GM19043 (cell line): ENCODE data around the gene ESR1.
"Not testable (repeated sequence)": the region's sequence is repeated elsewhere in the genome, so short reads cannot be mapped to it uniquely, and the experiment has no call there.

Experiments used
- ATAC-seq: cut with Tn5 transposase; IDR thresholded peaks from one replicate; pipeline ENCODE4 v1.9.1; 2021; ENCODE audit warnings: low read depth; ENCODE audit not compliant: unreplicated experiment

Gene ESR1

DNA sequence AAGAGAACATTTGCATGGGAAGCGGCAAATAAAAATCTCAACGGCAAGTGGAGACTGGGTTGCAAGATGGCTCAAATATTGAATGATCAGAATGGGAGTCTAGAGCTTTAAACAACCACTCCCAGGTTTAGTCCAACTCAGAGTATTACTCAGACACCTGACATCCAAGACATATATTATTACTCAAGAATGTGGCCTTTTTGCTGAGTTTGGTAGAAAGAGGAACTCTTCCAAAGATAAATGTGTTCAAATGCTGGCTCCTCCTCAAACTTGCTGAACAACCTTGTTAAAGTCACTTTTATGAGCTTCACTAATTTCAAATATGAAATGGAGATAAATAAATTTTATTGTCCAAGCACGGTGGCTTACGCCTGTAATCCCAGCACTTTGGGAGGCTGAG lies 77.8 kb downstream of the ESR1 start:
- no peak for ATAC-seq

GRCh38 chr6:151891524-151891923 lies 84.0 kb downstream of the ESR1 start:
- no peak for ATAC-seq

GRCh38 chr6:151894426-151894825 lies 86.9 kb downstream of the ESR1 start:
- not testable (repeated sequence) for ATAC-seq

GRCh38 chr6:151899221-151899620 lies 91.7 kb downstream of the ESR1 start:
- not testable (repeated sequence) for ATAC-seq

- not testable (repeated sequence) for ATAC-seq
Measured at GRCh38 chr6:151899796-151900195, 92.3 kb downstream of the ESR1 start.

- no peak for ATAC-seq
Measured at GRCh38 chr6:151900256-151900655, 92.8 kb downstream of the ESR1 start.

DNA sequence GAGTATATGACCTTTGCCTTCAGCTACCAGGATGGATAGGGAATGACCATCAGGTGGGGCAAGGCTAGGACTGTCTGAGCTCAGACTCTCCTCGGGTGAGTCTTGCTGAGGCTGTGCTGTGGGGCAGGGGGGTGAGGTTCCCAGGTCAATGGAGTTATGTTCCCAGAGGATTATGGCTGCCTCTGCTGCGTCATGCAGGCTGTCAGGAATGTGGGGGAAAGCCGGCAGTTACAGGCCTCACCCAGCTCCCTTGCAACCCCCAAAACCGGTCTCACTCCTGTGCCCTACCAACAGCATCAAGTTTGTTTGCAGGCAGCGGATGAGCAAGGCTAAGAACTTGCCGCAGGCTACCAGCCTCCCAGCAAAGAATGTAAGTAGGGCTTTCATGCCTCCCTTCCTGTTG lies 93.5 kb downstream of the ESR1 start:
- ATAC-seq, result no peak

DNA sequence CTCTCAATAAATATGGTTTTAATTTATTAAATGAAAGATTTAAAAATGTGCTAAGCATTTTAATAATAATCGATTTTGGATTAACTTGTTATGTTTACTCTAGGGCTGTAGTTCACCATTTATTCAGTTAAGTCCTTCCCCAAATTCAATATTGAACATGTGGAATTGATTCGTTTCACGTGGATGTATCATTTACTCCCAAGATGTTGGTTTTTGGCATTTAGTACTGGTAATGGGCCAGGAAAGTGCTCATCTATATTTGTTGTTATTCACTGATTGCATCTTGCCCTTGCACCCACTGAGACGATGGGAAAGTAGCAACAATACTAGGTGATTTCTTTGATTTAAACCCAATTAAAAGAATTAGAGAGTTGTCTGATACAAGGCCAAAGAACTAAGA lies 97.1 kb downstream of the ESR1 start:
- ATAC-seq, result no peak

DNA sequence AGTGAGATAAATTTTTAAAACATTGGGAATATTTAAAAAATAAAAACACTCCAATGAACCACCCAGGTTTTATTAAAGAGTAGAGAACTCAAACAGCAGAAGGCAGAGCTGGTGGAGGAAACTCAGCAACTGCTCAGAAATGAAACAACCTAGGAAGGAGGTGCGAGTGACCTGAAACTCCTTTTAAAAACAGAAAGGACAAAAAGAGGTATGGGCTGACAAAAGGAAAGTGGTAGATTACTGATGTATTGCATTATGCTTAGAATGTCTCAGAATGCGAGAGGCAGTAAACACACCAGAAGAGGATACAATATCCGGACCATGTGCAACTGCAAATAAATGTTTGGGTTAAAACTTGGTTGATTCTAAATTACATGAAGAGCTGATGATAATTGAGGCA lies 97.6 kb downstream of the ESR1 start:
- no peak for ATAC-seq

GRCh38 chr6:151905854-151906253 lies 98.4 kb downstream of the ESR1 start:
- ATAC-seq, result no peak

DNA sequence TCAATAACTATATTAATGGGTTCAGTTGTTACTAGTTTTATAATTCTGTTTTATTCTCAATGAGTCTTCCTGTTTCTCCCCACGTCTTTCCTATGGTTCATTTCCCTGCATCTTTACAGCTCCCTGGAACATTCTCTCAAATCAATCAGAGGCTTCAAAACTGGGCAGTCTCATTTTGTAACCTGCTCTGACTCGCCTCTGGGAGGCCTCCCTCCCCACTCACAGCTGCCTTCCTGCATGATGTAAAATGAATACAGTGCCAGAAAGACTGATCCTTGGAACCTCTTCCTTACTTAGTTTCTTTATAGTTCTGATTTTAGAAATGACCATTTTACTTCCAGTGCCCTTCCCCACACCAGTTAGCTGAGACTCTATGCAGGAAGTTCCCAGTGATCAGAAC lies 103.9 kb downstream of the ESR1 start:
- ATAC-seq, result no peak

DNA sequence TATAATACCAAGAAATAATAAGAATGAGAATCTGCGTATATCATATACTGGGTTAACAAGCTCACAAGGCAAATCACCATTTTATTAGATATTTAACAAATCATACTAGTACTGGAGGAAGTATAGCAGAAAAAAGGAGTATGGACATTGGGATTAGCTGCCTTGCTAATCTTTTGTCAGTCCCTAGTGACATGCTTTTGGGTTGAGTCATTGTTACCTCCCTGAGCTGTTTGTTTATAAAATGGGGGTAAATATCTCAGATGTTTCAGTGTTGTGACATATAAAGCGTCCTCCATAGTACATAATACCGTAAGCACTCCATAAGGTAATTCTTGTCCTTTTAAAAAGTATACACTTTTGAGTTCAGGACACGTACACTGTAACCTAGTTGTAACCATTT lies 107.0 kb downstream of the ESR1 start:
- no peak for ATAC-seq

- ATAC-seq, result no peak
Measured at GRCh38 chr6:151916075-151916474, 108.6 kb downstream of the ESR1 start.

- no peak for ATAC-seq
Measured at GRCh38 chr6:151916680-151917164, 109.2 kb downstream of the ESR1 start.

DNA sequence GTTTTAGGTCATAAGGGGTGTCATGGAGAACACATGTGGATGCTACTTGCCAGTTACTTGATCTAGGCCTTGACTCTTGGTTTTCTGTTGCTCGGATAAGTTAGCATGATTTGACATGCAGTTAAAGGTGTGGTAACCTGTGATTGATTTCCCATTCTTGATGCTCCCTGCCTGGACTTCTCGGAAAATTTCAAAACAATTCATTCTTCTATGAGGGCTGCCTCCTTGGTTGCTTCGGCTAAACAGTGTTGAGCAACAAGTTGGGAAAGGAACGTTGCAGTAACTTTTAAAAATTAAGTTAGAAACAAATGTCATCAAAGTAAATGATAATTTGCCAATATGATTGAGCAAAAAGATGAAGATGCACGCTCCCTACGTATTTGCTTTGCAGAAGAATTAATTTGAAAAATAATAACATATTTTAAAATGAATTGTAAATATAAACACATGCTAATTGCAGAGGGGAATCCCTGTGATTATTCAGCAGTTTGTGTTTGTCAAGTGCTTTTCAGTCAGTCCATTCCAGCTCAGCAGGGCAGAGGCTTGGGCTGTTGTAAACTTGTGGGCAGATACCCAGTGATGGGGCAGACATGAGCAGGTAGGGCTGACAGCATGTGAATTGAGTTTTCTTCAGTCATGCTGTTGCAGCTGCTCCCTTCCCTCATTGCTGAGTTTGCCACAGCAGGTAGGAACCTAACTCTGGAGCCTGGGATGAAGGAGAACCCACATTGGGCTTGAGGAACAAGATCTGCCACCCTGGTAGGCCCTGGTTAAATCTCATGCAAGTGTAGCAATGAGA lies 110.2 kb downstream of the ESR1 start:
- ATAC-seq, result no peak

DNA sequence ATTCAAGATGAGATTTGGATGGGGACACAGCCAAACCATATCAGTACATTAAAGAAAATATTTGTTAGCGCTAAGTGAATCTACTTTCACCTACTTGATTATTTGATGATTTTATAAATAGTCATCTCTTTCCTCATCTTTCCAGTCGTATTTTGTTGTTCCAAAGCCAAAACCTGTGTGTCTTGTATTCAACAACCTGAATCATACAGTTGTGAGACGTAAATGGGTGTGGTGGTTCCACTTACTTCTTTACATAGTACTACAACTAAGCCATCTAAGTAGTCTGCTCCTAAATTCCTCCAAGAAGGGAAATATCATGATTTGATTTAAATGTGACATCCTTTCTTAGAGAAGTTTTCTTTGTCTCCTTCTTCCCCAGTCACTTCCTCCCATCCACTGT lies 132.8 kb downstream of the ESR1 start:
- ATAC-seq, result no peak

- no peak for ATAC-seq
Measured at GRCh38 chr6:151948002-151948743, 140.7 kb downstream of the ESR1 start.

GRCh38 chr6:151958332-151958731 lies 150.8 kb downstream of the ESR1 start:
- ATAC-seq, result no peak

DNA sequence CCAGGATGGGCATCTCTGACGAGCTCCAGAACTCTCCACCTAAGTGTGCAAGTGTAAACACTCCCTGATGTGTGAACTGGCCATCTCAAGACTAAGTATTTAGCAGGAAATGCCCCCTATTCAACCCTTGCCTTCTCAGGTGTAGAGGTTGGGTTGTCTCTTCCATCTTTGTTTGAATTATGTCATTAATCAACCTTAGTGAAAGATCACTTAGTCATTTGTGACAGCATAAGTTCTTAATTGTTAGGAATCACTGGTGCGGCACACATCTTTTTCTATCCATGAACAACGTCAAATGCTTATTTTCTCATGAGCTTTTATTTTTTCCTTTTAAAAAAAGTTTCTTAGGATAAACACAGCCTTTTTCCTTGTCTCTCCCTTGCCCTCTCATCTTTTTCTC lies 151.6 kb downstream of the ESR1 start:
- no peak for ATAC-seq

DNA sequence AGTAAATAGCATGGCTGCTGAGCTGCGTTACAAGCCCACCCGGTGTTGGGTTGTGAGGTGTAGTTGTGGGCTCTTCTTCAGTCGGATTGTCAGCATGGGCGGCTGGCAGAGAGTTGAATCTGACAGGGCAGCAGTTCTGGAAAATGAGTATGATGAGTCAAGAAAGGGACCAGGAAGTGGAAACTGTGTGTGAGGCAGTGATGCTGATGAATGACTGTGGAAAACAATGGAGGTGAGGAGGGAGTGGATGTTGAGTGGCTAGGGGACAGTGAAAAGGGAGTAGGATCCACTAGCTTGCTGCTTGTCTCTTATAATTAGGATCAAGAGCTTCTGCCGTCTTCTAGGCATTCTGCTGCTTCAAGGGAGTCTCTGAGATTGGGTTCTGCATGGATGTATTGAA lies 154.3 kb downstream of the ESR1 start:
- no peak for ATAC-seq

DNA sequence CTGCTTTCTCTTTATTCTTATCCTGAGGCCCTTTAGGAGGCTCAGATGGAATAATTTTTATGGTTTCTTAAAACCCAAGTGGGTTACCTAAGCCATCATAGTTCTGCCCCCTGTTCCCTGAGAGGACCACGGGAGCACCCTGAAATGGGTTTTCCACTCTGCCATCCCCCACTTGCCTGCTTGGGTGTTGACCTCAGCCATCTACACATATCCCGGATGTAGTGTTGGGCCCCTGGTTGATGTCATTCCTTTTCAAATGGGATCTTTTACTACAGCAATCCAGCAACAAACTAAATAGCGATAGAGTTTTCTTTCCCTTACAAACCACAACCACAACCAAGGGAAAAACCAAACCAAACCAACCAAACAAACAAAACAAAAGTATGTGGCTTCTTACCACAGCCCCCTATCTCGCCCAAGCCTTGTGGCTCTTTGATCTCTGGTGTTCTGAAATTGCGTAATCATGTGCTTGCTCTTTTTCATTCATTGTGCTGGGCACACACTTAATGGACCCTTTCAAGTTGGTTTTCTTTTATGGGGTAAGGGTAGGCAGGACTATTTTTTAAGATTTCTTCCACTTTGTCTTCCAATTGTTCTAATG lies 154.9 kb downstream of the ESR1 start:
- ATAC-seq, result no peak
